ENCODE measurements around the gene CEMIP. TPM values are rescaled to one million over a fixed set of nuclear protein-coding genes. Genes with fewer than 3 reads are reported as not detected.

CEMIP gene
- total and polyA plus RNA-seq, 10 of the 15 experiments (the other 5 are each of a cell fraction or from before 2014, with no cell fraction given), result 0.01 to 0.44 (median 0.16) TPM; not detected in 6

DNA sequence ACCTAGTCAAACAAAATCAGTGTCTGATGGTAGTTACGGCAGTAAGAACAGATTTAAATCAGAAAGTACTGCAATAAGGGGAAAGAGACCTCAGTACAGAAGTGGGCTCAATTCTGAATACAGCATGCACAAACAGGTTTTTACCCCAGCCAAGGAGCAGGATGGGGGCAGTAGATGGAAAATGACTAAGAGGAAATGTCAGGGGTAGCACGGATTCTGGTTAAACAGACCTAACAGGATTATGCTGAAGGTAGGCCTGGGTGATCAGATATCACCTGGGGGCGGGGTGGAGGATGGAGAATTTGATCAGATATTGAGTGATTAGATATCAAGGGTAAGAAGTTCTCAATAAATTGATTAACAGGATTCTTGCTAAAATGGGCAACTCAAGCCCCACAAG lies 191.5 kb downstream of the CEMIP start:
- no peak for ATAC-seq
- H2AFZ ChIP-seq (ENCODE audit: control insufficient read depth, low read depth, low read length), result no peak overlapping the region
- no peaks in the 10 kb centered on the region for H3K79me2 ChIP-seq (ENCODE audit: control insufficient read depth, insufficient read depth, low read length)
- WGBS (ENCODE audit: insufficient coverage, insufficient replicate concordance, low lambda C conversion rate, missing lambda C conversion rate), result 88% methylated on average over 3 of the region's 3 CpGs
- no peaks in the 10 kb centered on the region for H4K20me1 ChIP-seq (ENCODE audit: control insufficient read depth, insufficient read depth)
- TF ChIP-seq NR2F1 (conservative IDR thresholded peaks at IDR 0.05), result no peak
- no peak for TF ChIP-seq KDM1A (IDR thresholded peaks at IDR 0.05; ENCODE audit: borderline replicate concordance)
- no peak for TF ChIP-seq POLR2AphosphoS5 (IDR thresholded peaks at IDR 0.05; ENCODE audit: low read length)
- TF ChIP-seq, protein P1, sequence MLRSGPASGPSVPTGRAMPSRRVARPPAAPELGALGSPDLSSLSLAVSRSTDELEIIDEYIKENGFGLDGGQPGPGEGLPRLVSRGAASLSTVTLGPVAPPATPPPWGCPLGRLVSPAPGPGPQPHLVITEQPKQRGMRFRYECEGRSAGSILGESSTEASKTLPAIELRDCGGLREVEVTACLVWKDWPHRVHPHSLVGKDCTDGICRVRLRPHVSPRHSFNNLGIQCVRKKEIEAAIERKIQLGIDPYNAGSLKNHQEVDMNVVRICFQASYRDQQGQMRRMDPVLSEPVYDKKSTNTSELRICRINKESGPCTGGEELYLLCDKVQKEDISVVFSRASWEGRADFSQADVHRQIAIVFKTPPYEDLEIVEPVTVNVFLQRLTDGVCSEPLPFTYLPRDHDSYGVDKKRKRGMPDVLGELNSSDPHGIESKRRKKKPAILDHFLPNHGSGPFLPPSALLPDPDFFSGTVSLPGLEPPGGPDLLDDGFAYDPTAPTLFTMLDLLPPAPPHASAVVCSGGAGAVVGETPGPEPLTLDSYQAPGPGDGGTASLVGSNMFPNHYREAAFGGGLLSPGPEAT (IDR thresholded peaks at IDR 0.05; ENCODE audit: low read depth), result no peak
- TF ChIP-seq BCL11A (IDR thresholded peaks at IDR 0.05; ENCODE audit: low read depth, low read length), result no peak
- TF ChIP-seq SMAD5 (IDR thresholded peaks at IDR 0.05; ENCODE audit: low read depth), result no peak
- TF ChIP-seq JUNB (IDR thresholded peaks at IDR 0.05), result no peak
- TF ChIP-seq ZNF217 (IDR thresholded peaks at IDR 0.05), result no peak
- no peak for TF ChIP-seq ASH2L (IDR thresholded peaks at IDR 0.05; ENCODE audit: borderline replicate concordance, low read depth)
- TF ChIP-seq, protein P2, sequence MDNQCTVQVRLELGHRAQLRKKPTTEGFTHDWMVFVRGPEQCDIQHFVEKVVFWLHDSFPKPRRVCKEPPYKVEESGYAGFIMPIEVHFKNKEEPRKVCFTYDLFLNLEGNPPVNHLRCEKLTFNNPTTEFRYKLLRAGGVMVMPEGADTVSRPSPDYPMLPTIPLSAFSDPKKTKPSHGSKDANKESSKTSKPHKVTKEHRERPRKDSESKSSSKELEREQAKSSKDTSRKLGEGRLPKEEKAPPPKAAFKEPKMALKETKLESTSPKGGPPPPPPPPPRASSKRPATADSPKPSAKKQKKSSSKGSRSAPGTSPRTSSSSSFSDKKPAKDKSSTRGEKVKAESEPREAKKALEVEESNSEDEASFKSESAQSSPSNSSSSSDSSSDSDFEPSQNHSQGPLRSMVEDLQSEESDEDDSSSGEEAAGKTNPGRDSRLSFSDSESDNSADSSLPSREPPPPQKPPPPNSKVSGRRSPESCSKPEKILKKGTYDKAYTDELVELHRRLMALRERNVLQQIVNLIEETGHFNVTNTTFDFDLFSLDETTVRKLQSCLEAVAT (IDR thresholded peaks at IDR 0.05), result no peak
- no peak overlapping the region for H3K9ac ChIP-seq (ENCODE audit: control insufficient read depth, insufficient read depth, low read length)
- no peak overlapping the region for H3K4me2 ChIP-seq (ENCODE audit: control insufficient read depth, insufficient read depth)
- H3K4me3 ChIP-seq, result no peak overlapping the region
- intact Hi-C loops (cut with micrococcal nuclease; ENCODE audit: unreplicated experiment) (loop anchor here (2.0 kb wide), 3 partner anchors 194 to 514 kb away; no protein-coding TSS in a partner anchor), in situ Hi-C loops (cut with MboI) (loop anchor here (5.0 kb wide), 1 partner anchor 513 kb away; no protein-coding TSS in a partner anchor)
- no peak overlapping the region for H3K27ac ChIP-seq (ENCODE audit: control insufficient read depth, insufficient read depth)
- no peak for DNase-seq (ENCODE audit: low read depth, low spot score)
- ChIA-PET SMC1A (ENCODE audit: uncharacterized antibody, unreplicated experiment) (interaction anchor here (1.0 to 4.3 kb wide), 14 partner anchors 9 to 514 kb away, joined by 3 to 18 read pairs (median 4); partner anchors contain the start of gene CEMIP), POLR2A (no interaction called here), CTCF (interaction anchor here (1.1 to 4.4 kb wide), 25 partner anchors 9 to 729 kb away, joined by 3 to 39 read pairs (median 4); partner anchors contain the start of gene CEMIP), RAD21 (ENCODE audit: unreplicated experiment) (interaction anchor here (1.1 to 3.8 kb wide), 9 partner anchors 9 to 515 kb away, joined by 3 to 23 read pairs (median 5); partner anchors contain the start of gene CEMIP)
- H3K27me3 ChIP-seq (replicated peaks in 1 of 2; ENCODE audit: control insufficient read depth in 2 of 2, insufficient read depth in 2 of 2, low read length in 1 of 2), result no peaks in the 10 kb centered on the region
- no peaks in the 10 kb centered on the region; a peak in 1 of 4 replicates for H3K36me3 ChIP-seq (ENCODE audit: control insufficient read depth in 2 of 2, insufficient read depth in 2 of 2, low read length in 1 of 2)
- BruUV-seq (replicated peaks), result no TSS peak
- no peak for FAIRE-seq
- no peaks in the 10 kb centered on the region for H3K4me1 ChIP-seq (ENCODE audit: control insufficient read depth, insufficient read depth, low read length)
- no peaks in the 10 kb centered on the region for H3K9me3 ChIP-seq (replicated peaks; ENCODE audit: control insufficient read depth, insufficient read depth, low read length)

All from GM12878 (cell line).